Motor neuron (in vitro differentiated cells): ENCODE data around the gene COTL1. TPM values are rescaled to one million over a fixed set of nuclear protein-coding genes. Genes with fewer than 3 reads are reported as not detected.
A peak's percentile ranks its signal among the peaks of the same experiment; 100 is the strongest.
"Not testable (repeated sequence)": the region's sequence is repeated elsewhere in the genome, so short reads cannot be mapped to it uniquely, and the experiment has no call there.

Source experiments
- ATAC-seq, 8 experiments: fragments of 200-7000 bp; cut with Tn5 transposase; replicated peaks in 6 of 8; 2 replicates each; pipeline ENCODE4 v1.8.0; 2021; ENCODE audit warnings: mild to moderate bottlenecking in 8 of 8, moderate library complexity in 8 of 8
- H3K27ac ChIP-seq, 2 donors: fragments of 250-450 bp; sonication (Bioruptor Pico); 2 replicates each; pipeline ENCODE4 v1.9.0; 2021; ENCODE audit warnings: antibody characterized with exemption in 2 of 2, mild to moderate bottlenecking in 2 of 2, moderate library complexity in 1 of 2
- H3K4me1 ChIP-seq, 2 donors: fragments of 250-450 bp; sonication (Bioruptor Pico); replicated peaks in 1 of 2; 2 replicates each; pipeline ENCODE4 v1.6.1; 2021; ENCODE audit warnings: antibody characterized with exemption in 2 of 2, mild to moderate bottlenecking in 2 of 2, moderate library complexity in 1 of 2
- H3K4me3 ChIP-seq, 5 donors: fragments of 250-450 bp; sonication (Bioruptor Pico); 2 replicates each; pipeline ENCODE4 v1.9.0; 2021; ENCODE audit warnings: antibody characterized with exemption in 5 of 5, mild to moderate bottlenecking in 5 of 5, moderate library complexity in 4 of 5
- WGBS, 10 experiments: fragments of 450-650 bp; shearing (Covaris generic); methylation state at CpG; one replicate each; pipeline ENCODE4 v1.0.0; 2022; 5-methylcytosine and 5-hydroxymethylcytosine counted together
- in situ Hi-C, 9 experiments: fragments of 400-800 bp; cut with MboI; loops; one replicate each; pipeline ENCODE4 v1.15.0; 2021; ENCODE audit warnings: low sequenced_read_pairs in 9 of 9, low pct_unique_long_range_greater_than_20kb in 2 of 9; ENCODE audit not compliant: unreplicated experiment in 9 of 9
- total RNA-seq, 8 experiments: library from RNA; unstranded; fragments of 300-600 nt; gene quantifications; 2 replicates each; pipeline versions ENCODE4 v1.2.3 to v1.2.4, GENCODE V29; 2022

COTL1 gene
- total RNA-seq, 8 experiments from 2014 or later: 9.3 to 710 (median 111) TPM

DNA sequence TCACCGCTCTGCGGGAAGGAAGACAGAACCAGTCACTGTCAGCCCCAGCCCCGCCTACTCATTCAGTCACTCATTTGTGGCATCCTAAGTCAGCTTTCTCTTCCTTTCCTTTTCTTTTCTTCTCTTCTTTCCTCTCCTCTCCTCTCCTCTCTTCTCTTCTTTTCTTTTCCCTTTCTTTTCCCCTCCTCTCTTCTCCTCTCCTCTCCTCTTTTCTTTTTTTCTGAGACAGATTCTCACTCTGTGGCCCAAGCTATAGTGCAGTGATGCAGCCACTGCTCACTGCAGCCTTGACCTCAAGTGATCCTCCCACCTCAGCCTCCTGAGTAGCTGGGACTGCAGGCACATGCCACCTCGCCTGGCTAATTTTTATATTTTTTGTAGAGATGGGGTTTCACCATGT lies 19.8 kb upstream of the COTL1 start:
- in situ Hi-C loops: no loop called here
- Histone ChIP-seq H3K27ac (no peak overlapping the region), H3K4me1 (peaks cover 4% of the 10 kb centered on the region in 2 donors), H3K4me3 (no peak overlapping the region)
- ATAC-seq: no peak
- 64 to 100% (median 77%) methylated on average over 1 to 4 of the region's 4 CpGs for WGBS, 10 experiments

- 18 to 100% (median 71%) methylated on average over 1 to 7 of the region's 8 CpGs; no CpG with 5 or more reads in 2 of the 10 experiments for WGBS, 10 experiments
- H3K4me1 ChIP-seq: peaks cover 4% of the 10 kb centered on the region in 2 donors
- H3K27ac ChIP-seq: no peak overlapping the region
- in situ Hi-C loops: no loop called here
- no peak for ATAC-seq
- no peak overlapping the region for H3K4me3 ChIP-seq
Measured at GRCh38 chr16:84635702-84636101, 17.8 kb upstream of the COTL1 start.

DNA sequence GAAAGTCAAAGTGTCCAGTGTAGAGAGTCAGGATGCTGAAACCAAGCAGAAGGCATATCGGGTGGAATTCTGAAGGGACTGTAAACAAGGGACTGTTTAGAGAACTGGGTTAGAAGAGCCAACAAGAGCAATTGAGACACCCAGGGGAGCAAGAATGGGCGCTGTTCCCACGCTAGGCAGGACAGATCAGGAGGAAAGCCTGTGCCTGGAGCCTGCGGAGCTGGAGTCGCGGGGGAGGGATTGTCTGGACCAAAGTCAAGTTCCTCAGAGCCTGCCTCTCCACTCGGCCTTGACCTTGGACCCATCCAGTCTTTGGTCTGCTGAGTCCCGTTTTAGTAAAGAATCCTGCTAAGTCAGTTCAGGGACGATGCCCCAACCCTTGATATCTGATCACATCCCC lies 15.7 kb upstream of the COTL1 start:
- in situ Hi-C loops: no loop called here
- no peak for ATAC-seq
- Histone ChIP-seq H3K4me1 (peaks cover 4% of the 10 kb centered on the region in 2 donors), H3K4me3 (no peak overlapping the region), H3K27ac (no peak overlapping the region)
- 51 to 100% (median 78%) methylated on average over 1 to 9 of the region's 9 CpGs; no CpG with 5 or more reads in 3 of the 10 experiments for WGBS, 10 experiments

- H3K4me1 ChIP-seq, in situ Hi-C loops, ATAC-seq, H3K27ac ChIP-seq, H3K4me3 ChIP-seq: not testable (repeated sequence)
- WGBS, 10 experiments: 59 to 100% (median 91%) methylated on average over 1 to 6 of the region's 7 CpGs; no CpG with 5 or more reads in 2 of the 10 experiments
Measured at GRCh38 chr16:84632862-84633261, 15.0 kb upstream of the COTL1 start.

DNA sequence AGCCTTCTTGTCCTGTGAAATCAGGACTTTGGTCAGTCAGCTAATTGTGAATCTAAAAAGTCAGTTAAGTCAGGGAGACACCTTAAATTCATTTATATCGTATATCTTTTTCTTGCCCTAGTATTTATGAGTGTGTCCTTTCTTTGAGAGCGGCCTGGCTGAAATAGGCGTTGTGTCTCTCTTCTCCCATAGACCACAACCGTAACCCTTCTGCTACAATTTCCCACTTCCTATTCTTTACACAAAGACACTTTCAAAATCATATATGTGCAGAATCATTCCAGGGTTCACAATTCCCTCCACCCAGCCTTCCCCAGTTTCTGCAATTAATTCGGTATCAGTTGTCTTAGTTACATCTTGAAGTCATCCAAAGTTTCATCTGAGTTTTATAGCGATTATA lies 14.0 kb upstream of the COTL1 start:
- Histone ChIP-seq H3K4me1 (no peaks in the 10 kb centered on the region), H3K4me3 (no peak overlapping the region), H3K27ac (no peak overlapping the region)
- in situ Hi-C loops: no loop called here
- ATAC-seq: no peak
- WGBS, 10 experiments: 51 to 94% (median 85%) methylated on average over 1 to 6 of the region's 6 CpGs

- no peaks in the 10 kb centered on the region for H3K4me1 ChIP-seq
- 52 to 95% (median 81%) methylated on average over 2 to 4 of the region's 4 CpGs for WGBS, 10 experiments
- H3K27ac ChIP-seq: no peak overlapping the region
- ATAC-seq: no peak
- H3K4me3 ChIP-seq: no peak overlapping the region
- in situ Hi-C loops: no loop called here
Measured at GRCh38 chr16:84631153-84631466, 13.2 kb upstream of the COTL1 start.

GRCh38 chr16:84630446-84631152 lies 12.7 kb upstream of the COTL1 start:
- no peak overlapping the region for H3K4me3 ChIP-seq
- 69 to 100% (median 93%) methylated on average over 1 to 10 of the region's 16 CpGs for WGBS, 10 experiments
- H3K4me1 ChIP-seq: no peaks in the 10 kb centered on the region
- in situ Hi-C loops: no loop called here
- no peak for ATAC-seq
- H3K27ac ChIP-seq: no peak overlapping the region

DNA sequence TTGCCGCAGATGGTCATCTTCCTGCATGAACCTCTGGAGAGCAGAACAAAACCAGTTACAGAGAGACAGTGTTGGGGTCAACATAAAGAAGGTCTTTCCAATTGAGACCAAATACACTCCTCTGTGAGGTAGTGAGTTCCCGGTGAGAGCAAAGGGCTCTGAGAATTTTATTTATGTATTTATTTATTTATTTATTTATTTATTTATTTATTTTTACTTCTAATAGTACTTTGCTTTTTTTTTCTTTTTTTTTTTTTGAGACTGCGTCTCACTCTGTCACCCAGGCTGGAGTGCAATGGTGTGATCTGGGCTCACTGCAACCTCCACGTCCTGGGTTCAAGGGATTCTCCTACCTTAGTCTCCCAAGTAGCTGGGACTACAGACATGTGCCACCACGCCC lies 12.1 kb upstream of the COTL1 start:
- in situ Hi-C loops: no loop called here
- no peak overlapping the region for H3K4me3 ChIP-seq
- H3K27ac ChIP-seq: no peak overlapping the region
- H3K4me1 ChIP-seq: no peaks in the 10 kb centered on the region
- WGBS, 10 experiments: 54 to 98% (median 80%) methylated on average over 1 to 5 of the region's 5 CpGs; no CpG with 5 or more reads in 1 of the 10 experiments
- ATAC-seq: no peak

GRCh38 chr16:84629580-84629979 lies 11.7 kb upstream of the COTL1 start:
- H3K27ac ChIP-seq: no peak overlapping the region
- in situ Hi-C loops: loop anchor here in 1 of 9 experiments (10.0 kb wide), 1 partner anchor 115 kb away; no protein-coding TSS in a partner anchor
- no peak for ATAC-seq
- WGBS, 10 experiments: 54 to 100% (median 100%) methylated on average over 1 to 5 of the region's 10 CpGs; no CpG with 5 or more reads in 7 of the 10 experiments
- no peaks in the 10 kb centered on the region for H3K4me1 ChIP-seq
- H3K4me3 ChIP-seq: no peak overlapping the region

DNA sequence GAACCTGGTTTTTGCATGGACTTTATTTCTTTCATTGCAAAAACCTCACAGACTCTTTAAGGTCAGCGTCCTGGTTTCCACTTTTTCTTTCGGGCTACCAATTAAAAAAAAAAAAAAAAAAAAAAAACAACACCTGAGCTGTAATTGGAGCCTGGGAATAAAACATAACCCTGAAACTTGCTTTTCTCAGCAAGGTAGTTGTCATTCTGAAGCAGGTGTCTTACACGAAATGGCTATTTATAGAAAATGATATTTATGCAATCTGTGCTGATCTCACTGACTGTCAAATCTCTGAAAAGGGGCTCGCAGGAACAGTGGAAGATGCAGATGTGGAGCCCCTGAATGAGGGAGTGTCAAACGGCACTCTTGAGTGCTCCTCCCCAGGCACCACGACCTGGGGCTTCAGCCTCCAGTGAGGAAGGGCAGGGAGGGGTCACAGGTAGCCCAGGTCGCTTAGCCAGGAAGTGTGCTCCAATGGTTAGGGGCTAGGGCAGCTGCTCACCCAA lies 10.4 kb upstream of the COTL1 start:
- 13 to 70% (median 61%) methylated on average over 2 to 7 of the region's 7 CpGs; no CpG with 5 or more reads in 1 of the 10 experiments for WGBS, 10 experiments
- H3K4me1 ChIP-seq: no peaks in the 10 kb centered on the region
- in situ Hi-C loops: loop anchor here in 1 of 9 experiments (10.0 kb wide), 1 partner anchor 113 kb away; no protein-coding TSS in a partner anchor
- H3K27ac ChIP-seq: no peak overlapping the region
- H3K4me3 ChIP-seq: no peak overlapping the region
- peak in 1 of 8 experiments; percentile 15 for ATAC-seq

DNA sequence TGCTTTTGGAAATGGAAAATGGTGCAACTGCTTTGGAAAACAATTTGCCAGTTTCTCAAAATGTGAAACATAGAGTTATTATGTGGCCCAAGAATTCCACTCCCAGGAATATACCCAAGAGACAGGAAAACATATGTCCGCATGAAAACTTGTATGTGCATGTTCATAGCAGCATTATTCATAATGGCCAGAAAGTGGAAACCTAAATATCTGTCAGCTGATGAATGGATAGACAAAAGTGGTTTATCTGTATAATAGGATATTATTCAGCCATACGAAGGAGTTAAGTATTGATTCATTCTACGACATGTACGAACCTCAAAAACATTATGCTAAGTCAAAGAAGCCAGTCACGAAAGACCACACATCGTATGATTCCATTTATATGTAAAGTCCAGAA lies 7.7 kb upstream of the COTL1 start:
- H3K4me3 ChIP-seq: no peak overlapping the region
- WGBS, 10 experiments: 53 to 89% (median 73%) methylated on average over 3 to 6 of the region's 6 CpGs
- no peak overlapping the region for H3K27ac ChIP-seq
- in situ Hi-C loops: loop anchor here in 1 of 9 experiments (10.0 kb wide), 1 partner anchor 111 kb away; no protein-coding TSS in a partner anchor
- peaks cover 2 to 4% of the 10 kb centered on the region in 2 donors for H3K4me1 ChIP-seq
- ATAC-seq: no peak

GRCh38 chr16:84620913-84621312 lies 3.0 kb upstream of the COTL1 start:
- H3K27ac ChIP-seq, H3K4me3 ChIP-seq, ATAC-seq: not testable (repeated sequence)
- H3K4me1 ChIP-seq: peaks cover 11 to 13% of the 10 kb centered on the region in 2 donors
- 44 to 100% (median 88%) methylated on average over 1 to 8 of the region's 10 CpGs; no CpG with 5 or more reads in 4 of the 10 experiments for WGBS, 10 experiments
- in situ Hi-C loops: loop anchor here in 7 of 9 experiments (10.0 to 25.0 kb wide), 2 partner anchors 106 to 109 kb away; partner anchors contain the start of gene MEAK7 (in 6 of the 7)

GRCh38 chr16:84618581-84619460 lies 943 bp upstream of the COTL1 start:
- ATAC-seq: peak in 7 of 8 experiments; percentile 46 to 65 (median 54)
- WGBS, 10 experiments: 2 to 100% (median 41%) methylated on average over 1 to 9 of the region's 12 CpGs
- peaks cover 29 to 34% of the 10 kb centered on the region in 2 donors for H3K4me1 ChIP-seq
- peak overlapping the region in 3 of 5 donors; percentile 4 to 23 (median 14) for H3K4me3 ChIP-seq
- H3K27ac ChIP-seq: peak overlapping the region; percentile 65 to 89
- in situ Hi-C loops: loop anchor here in 7 of 9 experiments (10.0 to 25.0 kb wide), 2 partner anchors 104 to 107 kb away; partner anchors contain the start of gene MEAK7 (in 6 of the 7)
